Hepatocyte (in vitro differentiated cells): ENCODE results near the gene ZCWPW2. TPM values are rescaled to one million over a fixed set of nuclear protein-coding genes. Genes with fewer than 3 reads are reported as not detected.

ENCODE experiments used
- DNase-seq: peaks from one replicate; pipeline ENCODE4 v3.0.0-alpha.2; 2016; ENCODE audit warnings: low spot score
- H2AFZ ChIP-seq: fragments of 200-600 bp; sonication (generic); 2 replicates; pipeline ENCODE4 v1.6.0; 2016; ENCODE audit warnings: antibody characterized with exemption, mild to moderate bottlenecking
- H3K27ac ChIP-seq: fragments of 200-600 bp; sonication (generic); 2 replicates; pipeline ENCODE4 v1.5.1; 2016; ENCODE audit warnings: mild to moderate bottlenecking
- H3K27me3 ChIP-seq: fragments of 200-600 bp; sonication (generic); 2 replicates; pipeline ENCODE4 v1.6.1; 2016
- H3K36me3 ChIP-seq: fragments of 200-600 bp; sonication (generic); replicated peaks from 2 replicates; pipeline ENCODE4 v1.5.1; 2016; ENCODE audit warnings: low read depth; ENCODE audit not compliant: insufficient read depth
- H3K4me1 ChIP-seq: fragments of 200-600 bp; sonication (generic); 2 replicates; pipeline ENCODE4 v1.5.1; 2016; ENCODE audit warnings: mild to moderate bottlenecking, moderate library complexity; ENCODE audit not compliant: insufficient read depth
- H3K4me2 ChIP-seq: fragments of 200-600 bp; sonication (generic); 2 replicates; pipeline ENCODE4 v1.6.0; 2016
- H3K4me3 ChIP-seq: fragments of 200-600 bp; sonication (generic); 2 replicates; pipeline ENCODE4 v1.5.1; 2016; ENCODE audit warnings: mild to moderate bottlenecking
- H3K79me2 ChIP-seq: fragments of 200-600 bp; sonication (generic); 2 replicates; pipeline ENCODE4 v1.6.0; 2017; ENCODE audit warnings: mild to moderate bottlenecking
- H3K9me2 ChIP-seq: fragments of 200-600 bp; sonication (generic); replicated peaks from 2 replicates; pipeline ENCODE4 v1.6.0; 2017; ENCODE audit warnings: mild to moderate bottlenecking; ENCODE audit not compliant: insufficient read depth
- H3K9me3 ChIP-seq: fragments of 200-600 bp; sonication (generic); 2 replicates; pipeline ENCODE4 v1.5.1; 2016; ENCODE audit warnings: low read depth, mild to moderate bottlenecking
- H4K20me1 ChIP-seq: fragments of 200-600 bp; sonication (generic); 2 replicates; pipeline ENCODE4 v1.6.0; 2016; ENCODE audit warnings: mild to moderate bottlenecking; ENCODE audit not compliant: insufficient read depth, poor library complexity, severe bottlenecking
- CTCF ChIP-seq: fragments of 200-600 bp; sonication (generic); IDR thresholded peaks from 2 replicates; pipeline ENCODE4 v1.5.1; 2016; ENCODE audit warnings: antibody characterized with exemption, mild to moderate bottlenecking; ENCODE audit not compliant: poor library complexity
- EZH2 ChIP-seq: fragments of 200-600 bp; sonication (generic); IDR thresholded peaks from 2 replicates; pipeline ENCODE4 v1.6.1; 2016; ENCODE audit warnings: antibody characterized with exemption, mild to moderate bottlenecking, borderline replicate concordance
- EZH2phosphoT487 ChIP-seq: fragments of 200-600 bp; sonication (generic); IDR thresholded peaks from one replicate; pipeline ENCODE4 v1.6.1; 2018; ENCODE audit warnings: antibody characterized with exemption, mild to moderate bottlenecking, low read depth, moderate library complexity; ENCODE audit not compliant: unreplicated experiment, severe bottlenecking
- WGBS: methylation state at CpG from one replicate; pipeline ENCODE4 v1.1.6; 2016; ENCODE audit warnings: low lambda C conversion rate; ENCODE audit errors: missing lambda C conversion rate; 5-methylcytosine and 5-hydroxymethylcytosine counted together
- polyA plus RNA-seq: library from polyadenylated mRNA; unstranded; fragments of >200 nt; fragmentation: Nextera tagmentation; extraction: Ambion mirVana; gene quantifications from 2 replicates; pipeline ENCODE4 v1.2.1, GENCODE V29; 2016
- total RNA-seq: library from RNA; depleted of rRNA; stranded (reverse); fragments of >200 nt; gene quantifications from 2 replicates; pipeline ENCODE4 v1.2.3, GENCODE V29; 2014

ZCWPW2 gene
- total and polyA plus RNA-seq, 2 experiments from 2014 or later: 0.77 to 1.8 TPM

GRCh38 chr3:28406241-28406640 is 57.7 kb downstream of the ZCWPW2 start:
- Histone ChIP-seq H3K4me1 (no peaks in the 10 kb centered on the region), H3K36me3 (no peaks in the 10 kb centered on the region)

GRCh38 chr3:28449398-28449797 is 100.9 kb downstream of the ZCWPW2 start:
- Histone ChIP-seq H4K20me1 (no peaks in the 10 kb centered on the region), H3K27me3 (no peaks in the 10 kb centered on the region), H2AFZ (no peak overlapping the region), H3K27ac (no peak overlapping the region), H3K4me2 (no peak overlapping the region), H3K9me3 (peaks cover 5% of the 10 kb centered on the region), H3K36me3 (no peaks in the 10 kb centered on the region), H3K79me2 (no peaks in the 10 kb centered on the region), H3K9me2 (no peaks in the 10 kb centered on the region), H3K4me1 (no peaks in the 10 kb centered on the region), H3K4me3 (no peak overlapping the region)
- TF ChIP-seq EZH2phosphoT487 (no peak), CTCF (no peak), EZH2 (no peak)
- no peak for DNase-seq

More at GRCh38 chr3:28406241-28406640, 57.7 kb downstream of the ZCWPW2 start:
- Histone ChIP-seq H3K27ac (no peak overlapping the region), H3K4me2 (no peak overlapping the region), H3K4me3 (no peak overlapping the region), H3K9me2 (no peaks in the 10 kb centered on the region), H3K27me3 (no peaks in the 10 kb centered on the region), H3K79me2 (no peaks in the 10 kb centered on the region), H4K20me1 (no peaks in the 10 kb centered on the region), H3K9me3 (no peaks in the 10 kb centered on the region), H2AFZ (no peak overlapping the region)
- no peak for TF ChIP-seq EZH2
- no peak for TF ChIP-seq CTCF
- TF ChIP-seq EZH2phosphoT487: no peak
- no peak for DNase-seq
- WGBS: 85% methylated on average over 1 of the region's 1 CpG

DNA sequence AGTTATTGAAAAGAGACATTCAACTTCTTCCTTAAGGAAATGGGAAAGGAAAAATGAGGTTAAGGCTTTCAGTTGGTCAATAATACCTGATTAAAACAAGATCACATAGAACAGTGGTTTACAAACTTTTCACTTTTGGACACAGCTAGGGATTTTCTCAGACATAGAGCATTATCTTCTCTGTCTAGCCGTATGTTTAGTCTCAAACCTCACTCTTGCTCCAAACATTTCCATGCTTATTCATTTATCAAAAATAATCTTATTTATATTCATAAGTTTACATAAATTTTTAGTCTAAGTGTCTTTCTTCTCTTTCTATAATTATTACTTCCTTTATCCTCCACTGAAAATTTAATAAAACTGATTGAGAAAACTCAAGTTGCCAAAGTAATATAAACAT is 114.3 kb downstream of the ZCWPW2 start:
- Histone ChIP-seq H3K4me2 (no peak overlapping the region), H4K20me1 (no peaks in the 10 kb centered on the region), H2AFZ (no peak overlapping the region), H3K79me2 (no peaks in the 10 kb centered on the region), H3K36me3 (no peaks in the 10 kb centered on the region), H3K27ac (no peak overlapping the region), H3K9me2 (no peaks in the 10 kb centered on the region), H3K4me1 (no peaks in the 10 kb centered on the region), H3K9me3 (no peaks in the 10 kb centered on the region), H3K27me3 (no peaks in the 10 kb centered on the region), H3K4me3 (no peak overlapping the region)
- 0% methylated on average over 1 of the region's 1 CpG for WGBS
- no peak for DNase-seq
- no peak for TF ChIP-seq CTCF

DNA sequence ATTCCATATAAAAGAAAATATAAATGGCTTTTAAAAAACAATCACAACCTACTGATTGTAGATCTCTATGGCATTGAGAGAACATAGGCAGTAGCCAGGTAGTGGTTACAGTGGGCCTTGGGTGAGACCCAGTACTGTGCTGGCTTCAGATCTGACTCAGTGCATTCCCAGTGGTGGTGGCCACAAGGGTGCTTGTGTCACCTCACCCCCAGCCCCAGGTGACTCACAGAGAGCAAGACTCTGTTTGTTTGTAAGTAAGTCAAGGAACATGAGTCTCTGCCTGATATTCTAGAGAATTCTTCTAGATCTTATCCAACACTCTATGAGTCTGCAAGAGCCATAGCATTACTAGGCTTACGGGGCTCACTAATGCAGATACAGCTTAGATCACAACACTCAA is 118.9 kb downstream of the ZCWPW2 start:
- Histone ChIP-seq H3K4me2 (no peak overlapping the region), H3K4me3 (no peak overlapping the region), H2AFZ (no peak overlapping the region), H3K9me3 (no peaks in the 10 kb centered on the region), H3K36me3 (no peaks in the 10 kb centered on the region), H3K79me2 (no peaks in the 10 kb centered on the region), H3K9me2 (no peaks in the 10 kb centered on the region), H4K20me1 (no peaks in the 10 kb centered on the region), H3K4me1 (no peaks in the 10 kb centered on the region), H3K27me3 (no peaks in the 10 kb centered on the region), H3K27ac (no peak overlapping the region)
- TF ChIP-seq EZH2 (no peak), EZH2phosphoT487 (no peak), CTCF (no peak)
- 89% methylated on average over 1 of the region's 1 CpG for WGBS
- DNase-seq: no peak
